22Rv1 (cell line): ENCODE data around the gene DERL3.

Experiments used
- H3K27ac ChIP-seq: fragments of 450-650 bp; 2 replicates; pipeline ENCODE4 v1.5.1; 2017
- CTCF ChIP-seq: fragments of 450-650 bp; IDR thresholded peaks from 2 replicates; pipeline ENCODE4 v1.5.1; 2017; ENCODE audit warnings: mild to moderate bottlenecking
- ZFX ChIP-seq: fragments of 450-650 bp; IDR thresholded peaks from 2 replicates; pipeline ENCODE4 v1.6.1; 2017; ENCODE audit warnings: antibody characterized with exemption, borderline replicate concordance

The DERL3 gene

GRCh38 chr22:23834406-23834792 lies 4.4 kb downstream of the DERL3 start:
- no peak for TF ChIP-seq ZFX
- no peak for TF ChIP-seq CTCF
- H3K27ac ChIP-seq: peak overlapping the region; percentile 72

- no peak for TF ChIP-seq CTCF
- TF ChIP-seq ZFX: no peak
- peak overlapping the region; percentile 72; the same call in 1 of the 2 replicates for H3K27ac ChIP-seq
Observed at GRCh38 chr22:23833911-23834317, 4.9 kb downstream of the DERL3 start.

GRCh38 chr22:23833017-23833751 lies 5.6 kb downstream of the DERL3 start:
- H3K27ac ChIP-seq: no peak overlapping the region
- TF ChIP-seq ZFX (no peak), CTCF (no peak)

- no peak overlapping the region for H3K27ac ChIP-seq
- TF ChIP-seq CTCF: no peak
- no peak for TF ChIP-seq ZFX
Observed at GRCh38 chr22:23832226-23833016, 6.4 kb downstream of the DERL3 start.

GRCh38 chr22:23831781-23832180 lies 7.0 kb downstream of the DERL3 start:
- TF ChIP-seq CTCF (no peak), ZFX (no peak)
- no peak overlapping the region for H3K27ac ChIP-seq

GRCh38 chr22:23831261-23831660 lies 7.5 kb downstream of the DERL3 start:
- no peak for TF ChIP-seq CTCF
- no peak for TF ChIP-seq ZFX
- no peak overlapping the region for H3K27ac ChIP-seq

- no peak overlapping the region for H3K27ac ChIP-seq
- TF ChIP-seq ZFX: no peak
- TF ChIP-seq CTCF: no peak
Observed at GRCh38 chr22:23829845-23830372, 8.9 kb downstream of the DERL3 start.
